CD4-positive, alpha-beta T cell treated with Interferon alpha-2 for 1 hour (primary cell): ENCODE measurements around the gene HNRNPF.
A peak's percentile ranks its signal among the peaks of the same experiment; 100 is the strongest.
"Not testable (repeated sequence)": the region's sequence is repeated elsewhere in the genome, so short reads cannot be mapped to it uniquely, and the experiment has no call there.

ENCODE experiments used
- DNase-seq, 2 donors: peaks; one replicate each; pipeline ENCODE4 v3.0.0-alpha.2; 2020 to 2022

HNRNPF gene

GRCh38 chr10:43408710-43409384 is at the start of gene HNRNPF:
Gene HNRNPF, minus strand, starts transcription at chr10:43409186. Its CDS starts 21,302 bp downstream, at chr10:43387884.
- DNase-seq, result peak; percentile 96 to 97

GRCh38 chr10:43458227-43458626 is 49.2 kb upstream of the HNRNPF start:
- DNase-seq, result no peak

GRCh38 chr10:43456561-43456960 is 47.6 kb upstream of the HNRNPF start:
- DNase-seq, result not testable (repeated sequence)

- not testable (repeated sequence) for DNase-seq
Measured at GRCh38 chr10:43454025-43454424, 45.0 kb upstream of the HNRNPF start.

GRCh38 chr10:43453266-43453831 is 44.4 kb upstream of the HNRNPF start:
- no peak for DNase-seq

- no peak for DNase-seq
Measured at GRCh38 chr10:43452356-43452914, 43.4 kb upstream of the HNRNPF start.

GRCh38 chr10:43448742-43449141 is 39.8 kb upstream of the HNRNPF start:
- DNase-seq, result no peak

- not testable (repeated sequence) for DNase-seq
Measured at GRCh38 chr10:43446219-43447017, 37.4 kb upstream of the HNRNPF start.

- no peak for DNase-seq
Measured at GRCh38 chr10:43444897-43445466, 36.0 kb upstream of the HNRNPF start.

GRCh38 chr10:43444323-43444722 is 35.3 kb upstream of the HNRNPF start:
- DNase-seq, result no peak

GRCh38 chr10:43440463-43441134 is 31.6 kb upstream of the HNRNPF start:
- DNase-seq, result no peak

- DNase-seq, result no peak
Measured at GRCh38 chr10:43437141-43437870, 28.3 kb upstream of the HNRNPF start.

GRCh38 chr10:43436291-43437140 is 27.5 kb upstream of the HNRNPF start, which contains the start of gene ZNF487:
Gene ZNF487, plus strand, starts transcription at chr10:43437111. Its CDS starts 38,703 bp downstream, at chr10:43475814.
- DNase-seq, result peak; percentile 92 to 93

- no peak for DNase-seq
Measured at GRCh38 chr10:43430926-43431663, 22.1 kb upstream of the HNRNPF start.

GRCh38 chr10:43427166-43427825 is 18.3 kb upstream of the HNRNPF start:
- no peak for DNase-seq

GRCh38 chr10:43426476-43426875 is 17.5 kb upstream of the HNRNPF start:
- DNase-seq, result not testable (repeated sequence)

- DNase-seq, result no peak
Measured at GRCh38 chr10:43424416-43424815, 15.4 kb upstream of the HNRNPF start.

GRCh38 chr10:43421944-43422343 is 13.0 kb upstream of the HNRNPF start:
- not testable (repeated sequence) for DNase-seq

GRCh38 chr10:43421519-43421918 is 12.5 kb upstream of the HNRNPF start:
- no peak for DNase-seq

GRCh38 chr10:43421201-43421507 is 12.2 kb upstream of the HNRNPF start:
- no peak for DNase-seq
